Mucosa of descending colon (tissue), 3 donors: ENCODE measurements around the gene FMO3. TPM values are rescaled to one million over a fixed set of nuclear protein-coding genes. Genes with fewer than 3 reads are reported as not detected.

Experiments
- ATAC-seq: fragments of 200-7000 bp; cut with Tn5 transposase; one replicate; pipeline ENCODE4 v1.9.1; 2020; ENCODE audit warnings: mild to moderate bottlenecking, moderate library complexity
- DNase-seq, 3 donors: peaks; one replicate each; pipeline ENCODE4 v3.0.0-alpha.2; 2020
- H3K36me3 ChIP-seq: fragments of 200-600 bp; one replicate; pipeline ENCODE4 v1.8.0; 2021; ENCODE audit warnings: low read depth, mild to moderate bottlenecking
- H3K4me1 ChIP-seq: fragments of 200-600 bp; one replicate; pipeline ENCODE4 v1.8.0; 2021; ENCODE audit warnings: low read depth, mild to moderate bottlenecking
- H3K4me3 ChIP-seq: fragments of 200-600 bp; one replicate; pipeline ENCODE4 v1.8.0; 2021; ENCODE audit warnings: mild to moderate bottlenecking
- H3K9me3 ChIP-seq: fragments of 200-600 bp; one replicate; pipeline ENCODE4 v1.8.0; 2021; ENCODE audit warnings: mild to moderate bottlenecking
- CTCF ChIP-seq: fragments of 200-600 bp; IDR thresholded peaks from one replicate; pipeline ENCODE4 v1.8.0; 2022; ENCODE audit warnings: antibody characterized with exemption, mild to moderate bottlenecking
- intact Hi-C, 2 donors: fragments of 100-400 bp; cut with DNase I in 1 of 2; cut with micrococcal nuclease in 1 of 2; formaldehyde crosslinking; loops; one replicate each; pipeline versions ENCODE4 v1.11.0 to v1.11.1; 2022; cut with DNase I, micrococcal nuclease
- total RNA-seq, 3 donors: library from RNA; stranded (reverse); fragmentation: NEBNext Ultra II Directional in 2 of 3; extraction: Animal tissue kit (Norgen Biotek cat#: 25700) in 2 of 3; gene quantifications; one replicate each; pipeline versions ENCODE4 v1.2.1 to v1.2.4, GENCODE V29; 2021 to 2023
- donor health status: DM: no; HTN: no; CAD: no; lungs with moderate emphysema.
- donor health status: DM: no; HTN: no; CAD: no.
- donor health status: DM: no; HTN: yes; CAD: no.

Gene FMO3
- total RNA-seq, 3 donors from 2014 or later, result 0.22 to 0.63 (median 0.38) TPM

GRCh38 chr1:171107969-171108368, 17.3 kb downstream of the FMO3 start:
- DNase-seq (no peak), ATAC-seq (no peak)
- no peaks in the 10 kb centered on the region for H3K9me3 ChIP-seq
- TF ChIP-seq CTCF, result no peak
- intact Hi-C loops, result no loop called here
- H3K4me3 ChIP-seq, result no peak overlapping the region
- H3K4me1 ChIP-seq, result no peaks in the 10 kb centered on the region
- H3K36me3 ChIP-seq, result no peaks in the 10 kb centered on the region

- DNase-seq (no peak), ATAC-seq (no peak)
- no peak overlapping the region for H3K4me3 ChIP-seq
- no peaks in the 10 kb centered on the region for H3K9me3 ChIP-seq
- no peaks in the 10 kb centered on the region for H3K4me1 ChIP-seq
- H3K36me3 ChIP-seq, result no peaks in the 10 kb centered on the region
- intact Hi-C loops, result no loop called here
- no peak for TF ChIP-seq CTCF
Observed at GRCh38 chr1:171109966-171110365, 19.3 kb downstream of the FMO3 start.

- no peak for DNase-seq
- Histone ChIP-seq H3K9me3 (no peaks in the 10 kb centered on the region), H3K36me3 (no peaks in the 10 kb centered on the region), H3K4me1 (no peaks in the 10 kb centered on the region), H3K4me3 (no peak overlapping the region)
- TF ChIP-seq CTCF, result no peak
- intact Hi-C loops, result no loop called here
- ATAC-seq, result no peak
Observed at GRCh38 chr1:171110621-171111326, 20.1 kb downstream of the FMO3 start.

GRCh38 chr1:171112119-171112518, 21.4 kb downstream of the FMO3 start:
- ATAC-seq, result no peak

GRCh38 chr1:171113382-171113781, 22.7 kb downstream of the FMO3 start:
- intact Hi-C loops, result no loop called here
- DNase-seq (no peak), ATAC-seq (no peak)
- Histone ChIP-seq H3K9me3 (no peaks in the 10 kb centered on the region), H3K4me3 (no peak overlapping the region), H3K4me1 (no peaks in the 10 kb centered on the region), H3K36me3 (no peaks in the 10 kb centered on the region)
- no peak for TF ChIP-seq CTCF

More at GRCh38 chr1:171112119-171112518, 21.4 kb downstream of the FMO3 start:
- DNase-seq, result no peak
- H3K4me1 ChIP-seq, result no peaks in the 10 kb centered on the region
- no peak overlapping the region for H3K4me3 ChIP-seq
- H3K36me3 ChIP-seq, result no peaks in the 10 kb centered on the region
- H3K9me3 ChIP-seq, result no peaks in the 10 kb centered on the region
- intact Hi-C loops, result no loop called here
- TF ChIP-seq CTCF, result no peak
